Body of pancreas (tissue), 4 donors: ENCODE results near the gene MRPL22. TPM values are rescaled to one million over a fixed set of nuclear protein-coding genes. Genes with fewer than 3 reads are reported as not detected.

Source experiments
- ATAC-seq: fragments of 150-250 bp; one replicate; pipeline ENCODE4 v1.9.1; 2016
- DNase-seq, 4 donors: peaks; one replicate each; pipeline ENCODE4 v3.0.0-alpha.2; 2019
- H3K27ac ChIP-seq, 4 donors: fragments of 200-600 bp; sonication (generic); 1 replicate in 3 of 4; 2 replicates in 1 of 4; pipeline versions ENCODE4 v1.5.1 to v1.6.1; 2016 to 2019; ENCODE audit warnings: mild to moderate bottlenecking in 1 of 4, mixed read lengths in 1 of 4, moderate library complexity in 1 of 4
- H3K27me3 ChIP-seq, 2 donors: fragments of 200-600 bp; sonication (generic); one replicate each; pipeline ENCODE4 v1.6.0; 2016; ENCODE audit warnings: mild to moderate bottlenecking in 1 of 2
- H3K36me3 ChIP-seq, 2 donors: fragments of 200-600 bp; sonication (generic); replicated peaks in 1 of 2; 2 replicates each; pipeline ENCODE4 v1.5.1; 2016; ENCODE audit warnings: low read depth in 2 of 2; ENCODE audit not compliant: insufficient read depth in 1 of 2
- H3K4me1 ChIP-seq: fragments of 200-600 bp; sonication (generic); one replicate; pipeline ENCODE4 v1.6.0; 2016
- H3K4me3 ChIP-seq, 2 donors: fragments of 200-600 bp; sonication (generic); 1 replicate in 1 of 2; 2 replicates in 1 of 2; pipeline ENCODE4 v1.5.1; 2016 to 2019
- H3K9me3 ChIP-seq, 3 donors: fragments of 200-600 bp; sonication (generic); 1 replicate in 2 of 3; 2 replicates in 1 of 3; pipeline ENCODE4 v1.5.1; 2016
- CTCF ChIP-seq, 7 experiments: fragments of 450-650 bp in 4 of 7; fragments of 200-600 bp in 3 of 7; sonication (generic) in 3 of 7; IDR thresholded peaks; one replicate each; pipeline ENCODE4 v1.5.1; 2016 to 2019; ENCODE audit warnings: antibody characterized with exemption in 7 of 7
- POLR2A ChIP-seq, 3 donors: fragments of 450-650 bp; IDR thresholded peaks; one replicate each; pipeline ENCODE4 v1.6.1; 2016; ENCODE audit warnings: antibody characterized with exemption in 3 of 3, mild to moderate bottlenecking in 2 of 3
- WGBS, 2 donors: methylation state at CpG; one replicate each; pipeline ENCODE4 v1.1.5; 2017; 5-methylcytosine and 5-hydroxymethylcytosine counted together
- intact Hi-C: fragments of 100-400 bp; cut with DNase I; formaldehyde crosslinking; loops from one replicate; pipeline ENCODE4 v1.15.1; 2023
- total RNA-seq, 2 donors: library from RNA; depleted of rRNA; stranded (reverse); fragments of >200 nt; gene quantifications; one replicate each; pipeline ENCODE4 v1.1.0, GENCODE V29; 2016

The MRPL22 gene
- total RNA-seq, 2 donors from 2014 or later, result 3.9 to 18.5 TPM

- intact Hi-C loops, result no loop called here
- TF ChIP-seq CTCF (IDR thresholded peaks at IDR 0.05) (no peak), POLR2A (IDR thresholded peaks at IDR 0.05) (no peak)
- H3K27ac ChIP-seq, result no peak overlapping the region
- H3K27me3 ChIP-seq, result no peaks in the 10 kb centered on the region
- ATAC-seq, result no peak
- H3K4me3 ChIP-seq, result no peak overlapping the region
- no peaks in the 10 kb centered on the region for H3K9me3 ChIP-seq
- H3K4me1 ChIP-seq, result no peaks in the 10 kb centered on the region
- no peak for DNase-seq
- H3K36me3 ChIP-seq, result no peaks in the 10 kb centered on the region
- WGBS, 2 donors, result 84% methylated on average over 3 of the region's 3 CpGs
Measured at GRCh38 chr5:155010881-155011280, 70.0 kb downstream of the MRPL22 start.

GRCh38 chr5:155013526-155013925, 72.7 kb downstream of the MRPL22 start, which contains the start of gene KIF4B:
KIF4B (plus strand) TSS chr5:155013755; CDS start chr5:155013860, 105 bp downstream.
- DNase-seq (no peak), ATAC-seq (no peak)
- no peaks in the 10 kb centered on the region for H3K4me1 ChIP-seq
- no peaks in the 10 kb centered on the region for H3K9me3 ChIP-seq
- WGBS, 2 donors, result 88 to 91% methylated on average over 21 of the region's 21 CpGs
- H3K4me3 ChIP-seq, result no peak within 1 kb of the TSS
- intact Hi-C loops, result no loop called here
- H3K27me3 ChIP-seq, result no peaks in the 10 kb centered on the region
- no peak within 1 kb of the TSS for H3K27ac ChIP-seq
- TF ChIP-seq POLR2A (IDR thresholded peaks at IDR 0.05), result no peak
- no peak for TF ChIP-seq CTCF (IDR thresholded peaks at IDR 0.05)
- H3K36me3 ChIP-seq, result no peaks in the 10 kb centered on the region

- Histone ChIP-seq H3K27me3 (no peaks in the 10 kb centered on the region), H3K36me3 (no peaks in the 10 kb centered on the region), H3K9me3 (no peaks in the 10 kb centered on the region), H3K27ac (no peak overlapping the region), H3K4me3 (no peak overlapping the region), H3K4me1 (no peaks in the 10 kb centered on the region)
- intact Hi-C loops, result no loop called here
- DNase-seq (no peak), ATAC-seq (no peak)
- WGBS, 2 donors, result 53 to 71% methylated on average over 6 of the region's 6 CpGs
- TF ChIP-seq CTCF (IDR thresholded peaks at IDR 0.05) (no peak), POLR2A (IDR thresholded peaks at IDR 0.05) (no peak)
Measured at GRCh38 chr5:155015239-155015638, 74.4 kb downstream of the MRPL22 start.

GRCh38 chr5:155017610-155018009, 76.7 kb downstream of the MRPL22 start:
- WGBS, 2 donors, result 41 to 44% methylated on average over 2 of the region's 2 CpGs
- TF ChIP-seq POLR2A (IDR thresholded peaks at IDR 0.05) (no peak), CTCF (IDR thresholded peaks at IDR 0.05) (no peak)
- ATAC-seq, result no peak

More at GRCh38 chr5:155017610-155018009, 76.7 kb downstream of the MRPL22 start:
- H3K4me1 ChIP-seq, result no peaks in the 10 kb centered on the region
- H3K36me3 ChIP-seq, result no peaks in the 10 kb centered on the region
- DNase-seq, result no peak
- H3K27ac ChIP-seq, result no peak overlapping the region
- H3K27me3 ChIP-seq, result no peaks in the 10 kb centered on the region
- H3K4me3 ChIP-seq, result no peak overlapping the region
- no peaks in the 10 kb centered on the region for H3K9me3 ChIP-seq
- intact Hi-C loops, result no loop called here

Other genes with a start within 250 kb of the MRPL22 start
- gene LARP1, start 185.7 kb upstream of the MRPL22 start, total RNA-seq, result 100 to 1,000 TPM in 1 of 2 donors, 10 to 100 TPM in 1; 96.2 to 151 TPM
- gene FAXDC2, start 90.5 kb upstream of the MRPL22 start, total RNA-seq, result 10 to 100 TPM in 1 of 2 donors, 1 to 10 TPM in 1; 8.0 to 10.9 TPM
- 10 to 100 TPM; 19.8 to 32.4 TPM for gene CNOT8, start 82.4 kb upstream of the MRPL22 start, total RNA-seq
- 1 to 10 TPM; 5.7 to 8.2 TPM for gene GEMIN5, start 2.9 kb upstream of the MRPL22 start, total RNA-seq
- gene KIF4B, start 72.7 kb downstream of the MRPL22 start, total RNA-seq, result under 1 TPM in 1 of 2 donors, not detected in 1; 0.26 TPM